Activated naive CD8-positive, alpha-beta T cell treated with anti-CD3 and anti-CD28 coated beads, Interleukin-2, amount 50 U/mL, for 24 hours (primary cell): Measurements from ENCODE around the gene SLC6A16.
"Not testable (repeated sequence)": the region's sequence is repeated elsewhere in the genome, so short reads cannot be mapped to it uniquely, and the experiment has no call there.

Experiments
- ATAC-seq: fragments of 150-1000 bp; cut with Tn5 transposase; one replicate; pipeline ENCODE4 v1.10.0; 2021
- DNase-seq: peaks from one replicate; pipeline ENCODE4 v3.0.0; 2021
- H3K27ac Mint-ChIP-seq: one replicate; pipeline ENCODE4 v1.8.0; 2021; ENCODE audit warnings: mild to moderate bottlenecking, mixed read lengths
- H3K27me3 Mint-ChIP-seq: one replicate; pipeline ENCODE4 v1.8.0; 2021; ENCODE audit warnings: mixed read lengths
- H3K36me3 Mint-ChIP-seq: one replicate; pipeline ENCODE4 v1.8.0; 2021; ENCODE audit warnings: low read depth, mixed read lengths
- H3K4me1 Mint-ChIP-seq: one replicate; pipeline ENCODE4 v1.8.0; 2021; ENCODE audit warnings: mixed read lengths
- H3K4me3 Mint-ChIP-seq: one replicate; pipeline ENCODE4 v1.8.0; 2021; ENCODE audit warnings: mild to moderate bottlenecking, moderate library complexity, mixed read lengths
- H3K9me3 Mint-ChIP-seq: one replicate; pipeline ENCODE4 v1.8.0; 2021; ENCODE audit warnings: mixed read lengths

The SLC6A16 gene

GRCh38 chr19:49338691-49339300 is 13.8 kb upstream of the SLC6A16 start:
- Mint-ChIP-seq H3K4me1 (peaks cover 53% of the 10 kb centered on the region), H3K27me3 (no peaks in the 10 kb centered on the region), H3K4me3 (no peak overlapping the region), H3K9me3 (no peaks in the 10 kb centered on the region), H3K27ac (no peak overlapping the region), H3K36me3 (peaks cover 32% of the 10 kb centered on the region)
- DNase-seq (peak; percentile 40), ATAC-seq (no peak)

- H3K36me3 Mint-ChIP-seq, result peaks cover 32% of the 10 kb centered on the region
- peaks cover 59% of the 10 kb centered on the region for H3K4me1 Mint-ChIP-seq
- no peaks in the 10 kb centered on the region for H3K9me3 Mint-ChIP-seq
- H3K27ac Mint-ChIP-seq, result no peak overlapping the region
- DNase-seq, result peak; percentile 2
- no peaks in the 10 kb centered on the region for H3K27me3 Mint-ChIP-seq
- no peak for ATAC-seq
- H3K4me3 Mint-ChIP-seq, result no peak overlapping the region
These were observed 13.2 kb upstream of the SLC6A16 start for GRCh38 chr19:49338023-49338677.

- H3K36me3 Mint-ChIP-seq, result peaks cover 30% of the 10 kb centered on the region
- H3K4me1 Mint-ChIP-seq, result peaks cover 60% of the 10 kb centered on the region
- no peak for DNase-seq
- peak overlapping the region; percentile 91 for H3K4me3 Mint-ChIP-seq
- ATAC-seq, result no peak
- peak overlapping the region; percentile 91 for H3K27ac Mint-ChIP-seq
- H3K9me3 Mint-ChIP-seq, result no peaks in the 10 kb centered on the region
- no peaks in the 10 kb centered on the region for H3K27me3 Mint-ChIP-seq
These were observed 12.5 kb upstream of the SLC6A16 start for GRCh38 chr19:49337267-49338022.

GRCh38 chr19:49336482-49337266 is 11.7 kb upstream of the SLC6A16 start:
- no peaks in the 10 kb centered on the region for H3K27me3 Mint-ChIP-seq
- H3K27ac Mint-ChIP-seq, result peak overlapping the region; percentile 91
- ATAC-seq (no peak), DNase-seq (peak; percentile 1)
- peaks cover 68% of the 10 kb centered on the region for H3K4me1 Mint-ChIP-seq
- H3K4me3 Mint-ChIP-seq, result peak overlapping the region; percentile 91
- peaks cover 30% of the 10 kb centered on the region for H3K36me3 Mint-ChIP-seq
- no peaks in the 10 kb centered on the region for H3K9me3 Mint-ChIP-seq

GRCh38 chr19:49335784-49336481 is 10.9 kb upstream of the SLC6A16 start:
- no peaks in the 10 kb centered on the region for H3K9me3 Mint-ChIP-seq
- ATAC-seq (peak; percentile 25), DNase-seq (peak; percentile 35)
- peak overlapping the region; percentile 91 for H3K4me3 Mint-ChIP-seq
- H3K27ac Mint-ChIP-seq, result peak overlapping the region; percentile 91
- H3K27me3 Mint-ChIP-seq, result no peaks in the 10 kb centered on the region
- peaks cover 75% of the 10 kb centered on the region for H3K4me1 Mint-ChIP-seq
- H3K36me3 Mint-ChIP-seq, result peaks cover 32% of the 10 kb centered on the region

GRCh38 chr19:49335071-49335783 is 10.2 kb upstream of the SLC6A16 start, which contains the start of gene CD37:
CD37 (plus strand) TSS chr19:49335406; CDS start chr19:49335541, 135 bp downstream.
- ATAC-seq (peak; percentile 26), DNase-seq (peak; percentile 58)
- H3K27ac Mint-ChIP-seq, result peak within 1 kb of the TSS; percentile 91
- no peaks in the 10 kb centered on the region for H3K9me3 Mint-ChIP-seq
- H3K27me3 Mint-ChIP-seq, result no peaks in the 10 kb centered on the region
- H3K36me3 Mint-ChIP-seq, result peaks cover 31% of the 10 kb centered on the region
- peak within 1 kb of the TSS; percentile 91 for H3K4me3 Mint-ChIP-seq
- peaks cover 77% of the 10 kb centered on the region for H3K4me1 Mint-ChIP-seq

GRCh38 chr19:49333811-49334288 is 8.9 kb upstream of the SLC6A16 start:
- Mint-ChIP-seq H3K27ac (peak overlapping the region; percentile 91), H3K4me3 (peak overlapping the region; percentile 91), H3K9me3 (no peaks in the 10 kb centered on the region), H3K36me3 (peaks cover 28% of the 10 kb centered on the region), H3K27me3 (no peaks in the 10 kb centered on the region), H3K4me1 (peaks cover 83% of the 10 kb centered on the region)
- ATAC-seq, result peak; percentile 75
- peak; percentile 73 for DNase-seq

GRCh38 chr19:49333418-49333805 is 8.4 kb upstream of the SLC6A16 start:
- H3K27me3 Mint-ChIP-seq, result no peaks in the 10 kb centered on the region
- H3K4me3 Mint-ChIP-seq, result peak overlapping the region; percentile 91
- H3K36me3 Mint-ChIP-seq, result peaks cover 23% of the 10 kb centered on the region
- DNase-seq (no peak), ATAC-seq (no peak)
- peak overlapping the region; percentile 91 for H3K27ac Mint-ChIP-seq
- H3K4me1 Mint-ChIP-seq, result peaks cover 83% of the 10 kb centered on the region
- no peaks in the 10 kb centered on the region for H3K9me3 Mint-ChIP-seq

- H3K4me3 Mint-ChIP-seq, result peak overlapping the region; percentile 91
- H3K4me1 Mint-ChIP-seq, result peaks cover 84% of the 10 kb centered on the region
- not testable (repeated sequence) for H3K9me3 Mint-ChIP-seq, DNase-seq, ATAC-seq, H3K27me3 Mint-ChIP-seq
- peaks cover 18% of the 10 kb centered on the region for H3K36me3 Mint-ChIP-seq
- H3K27ac Mint-ChIP-seq, result peak overlapping the region; percentile 91
These were observed 7.9 kb upstream of the SLC6A16 start for GRCh38 chr19:49332691-49333417.

GRCh38 chr19:49331616-49332055 is 6.6 kb upstream of the SLC6A16 start:
- H3K4me1 Mint-ChIP-seq, result peaks cover 81% of the 10 kb centered on the region

GRCh38 chr19:49331187-49331586 is 6.2 kb upstream of the SLC6A16 start:
- not testable (repeated sequence) for DNase-seq, H3K27me3 Mint-ChIP-seq, ATAC-seq, H3K9me3 Mint-ChIP-seq
- peaks cover 80% of the 10 kb centered on the region for H3K4me1 Mint-ChIP-seq
- H3K4me3 Mint-ChIP-seq, result peak overlapping the region; percentile 8
- peak overlapping the region; percentile 72 for H3K27ac Mint-ChIP-seq
- H3K36me3 Mint-ChIP-seq, result peaks cover 12% of the 10 kb centered on the region

More at GRCh38 chr19:49331616-49332055, 6.6 kb upstream of the SLC6A16 start:
- Mint-ChIP-seq H3K27ac (peak overlapping the region; percentile 72), H3K9me3 (no peaks in the 10 kb centered on the region), H3K4me3 (peak overlapping the region; percentile 8), H3K27me3 (no peaks in the 10 kb centered on the region), H3K36me3 (peaks cover 15% of the 10 kb centered on the region)
- DNase-seq, result peak; percentile 51
- peak; percentile 76 for ATAC-seq

- H3K4me1 Mint-ChIP-seq, result peaks cover 72% of the 10 kb centered on the region
- peaks cover 12% of the 10 kb centered on the region for H3K36me3 Mint-ChIP-seq
- DNase-seq (no peak), ATAC-seq (no peak)
- no peak overlapping the region for H3K4me3 Mint-ChIP-seq
- H3K9me3 Mint-ChIP-seq, result no peaks in the 10 kb centered on the region
- H3K27ac Mint-ChIP-seq, result peak overlapping the region; percentile 80
- no peaks in the 10 kb centered on the region for H3K27me3 Mint-ChIP-seq
These were observed 3.8 kb upstream of the SLC6A16 start for GRCh38 chr19:49328741-49329140.
